NCI-H2171 treated with DMSO at 0.1 percent for 48 hours (cell line): ENCODE measurements around the gene OCIAD2.
"Not testable (repeated sequence)": the region's sequence is repeated elsewhere in the genome, so short reads cannot be mapped to it uniquely, and the experiment has no call there.

Source experiments
- DNase-seq: peaks from one replicate; lab custom pipeline; 2025; lab: John Stamatoyannopoulos, UW

The OCIAD2 gene

GRCh38 chr4:48854395-48854683 lies 52.2 kb downstream of the OCIAD2 start:
- DNase-seq: no peak

- no peak for DNase-seq
Measured at GRCh38 chr4:48853604-48854394, 52.8 kb downstream of the OCIAD2 start.

DNA sequence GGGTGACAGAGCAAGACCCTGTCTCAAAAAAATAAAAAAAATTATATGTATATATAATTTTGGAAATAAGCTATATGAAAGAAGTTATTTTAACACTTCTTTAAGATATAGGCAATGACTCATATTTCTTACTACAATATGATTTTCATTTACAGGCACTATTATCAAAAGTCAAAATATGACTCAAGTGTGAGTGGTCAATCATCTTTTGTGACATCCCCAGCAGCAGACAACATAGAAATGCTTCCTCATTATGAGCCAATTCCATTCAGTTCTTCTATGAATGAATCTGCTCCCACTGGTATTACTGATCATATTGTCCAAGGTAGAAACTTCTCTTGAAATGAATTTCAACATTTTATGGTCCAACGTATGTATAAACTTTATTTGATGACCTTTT lies 54.9 kb downstream of the OCIAD2 start:
- DNase-seq: no peak

DNA sequence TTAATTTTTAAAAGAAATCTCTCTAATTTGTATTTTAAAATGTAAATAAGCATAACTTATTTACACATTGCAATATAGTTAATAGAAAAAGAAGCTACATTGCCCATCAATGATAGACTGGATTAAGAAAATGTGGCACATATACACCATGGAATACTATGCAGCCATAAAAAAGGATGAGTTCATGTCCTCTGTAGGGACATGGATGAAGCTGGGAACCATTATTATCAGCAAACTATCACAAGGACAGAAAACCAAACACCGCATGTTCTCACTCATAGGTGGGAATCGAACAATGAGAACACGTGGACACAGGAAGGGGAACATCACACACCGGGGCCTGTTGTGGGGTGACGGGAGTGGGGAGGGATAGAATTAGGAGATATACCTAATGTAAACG lies 57.8 kb downstream of the OCIAD2 start:
- DNase-seq: not testable (repeated sequence)

DNA sequence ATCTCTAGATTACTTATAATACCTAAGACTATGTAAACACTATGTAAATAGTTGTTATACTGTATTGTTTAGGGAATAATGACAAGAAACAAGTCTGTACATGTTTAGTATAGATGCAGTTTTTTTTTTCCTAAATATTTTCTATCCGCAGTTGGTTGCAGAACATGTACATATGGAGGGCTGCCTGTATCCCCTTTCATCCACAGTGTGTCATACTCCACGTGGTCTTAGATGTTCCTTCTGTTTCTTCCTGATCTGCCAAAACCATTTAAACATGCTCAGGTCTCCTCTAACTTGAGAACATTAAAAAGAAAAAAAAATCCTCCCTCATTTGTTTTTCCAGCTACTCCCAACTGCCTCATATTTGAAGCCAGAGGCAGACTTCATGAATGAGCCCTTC lies 61.7 kb downstream of the OCIAD2 start:
- DNase-seq: peak; percentile 90

- DNase-seq: no peak
Measured at GRCh38 chr4:48841045-48841827, 65.3 kb downstream of the OCIAD2 start.

- no peak for DNase-seq
Measured at GRCh38 chr4:48836658-48837057, 69.9 kb downstream of the OCIAD2 start.
